PC-9 (cell line): ENCODE data around the gene ARFGEF3.

ENCODE experiments used
- CTCF ChIP-seq: fragments of 200-600 bp; sonication (generic); conservative IDR thresholded peaks from 2 replicates; pipeline ENCODE4 v1.6.1; 2017; ENCODE audit warnings: mixed run types, antibody characterized with exemption, mild to moderate bottlenecking, moderate library complexity
- EZH2 ChIP-seq: fragments of 200-600 bp; sonication (generic); IDR thresholded peaks from 2 replicates; pipeline ENCODE4 v1.8.0; 2017; ENCODE audit warnings: antibody characterized with exemption, low read depth

- TF ChIP-seq CTCF, result no peak
- no peak for TF ChIP-seq EZH2
Measured at GRCh38 chr6:138371452-138371711, 209.6 kb downstream of the ARFGEF3 start.
